Testis (tissue), 2 donors: ENCODE measurements around the gene TRIP12.

Experiments used
- CTCF ChIP-seq, 3 experiments: fragments of 450-650 bp in 2 of 3; fragments of 200-600 bp in 1 of 3; sonication (generic) in 1 of 3; IDR thresholded peaks; one replicate each; pipeline ENCODE4 v1.5.1; 2016 to 2019; ENCODE audit warnings: antibody characterized with exemption in 3 of 3, mild to moderate bottlenecking in 2 of 3, moderate library complexity in 1 of 3
- POLR2A ChIP-seq: fragments of 450-650 bp; IDR thresholded peaks from one replicate; pipeline ENCODE4 v1.6.1; 2017; ENCODE audit warnings: antibody characterized with exemption, mild to moderate bottlenecking, moderate library complexity

DNA sequence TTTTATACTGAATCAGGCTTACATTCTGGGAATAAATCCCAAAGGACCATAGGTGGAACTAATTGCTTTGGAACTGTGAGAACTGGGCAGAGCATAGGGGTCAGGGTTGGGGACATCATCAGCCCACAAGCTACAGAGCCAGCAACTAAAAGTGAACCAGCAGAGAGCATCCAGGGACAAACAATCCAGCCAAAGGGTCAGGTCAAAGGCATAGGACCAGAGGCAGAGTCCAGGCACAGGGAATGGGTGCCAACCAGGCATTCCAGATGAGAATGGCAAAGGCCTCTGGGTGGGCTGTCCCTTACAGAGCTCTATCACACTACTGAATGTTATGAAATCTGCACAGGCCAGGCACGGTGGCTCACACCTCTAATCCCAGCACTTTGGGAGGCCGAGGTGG is 195.2 kb downstream of the TRIP12 start:
- TF ChIP-seq CTCF (IDR thresholded peaks at IDR 0.05) (no peak), POLR2A (no peak)
